Colon (tissue), 2 donors: ENCODE results near the gene AGBL1.
"Not testable (repeated sequence)": the region's sequence is repeated elsewhere in the genome, so short reads cannot be mapped to it uniquely, and the experiment has no call there.

Source experiments
- FAIRE-seq: peaks from 2 replicates; lab custom pipeline; 2012; peaks lifted over from hg19 to GRCh38; lab: Jason Lieb, UNC
- donor health status: control.
- donor health status: control.

Gene AGBL1

DNA sequence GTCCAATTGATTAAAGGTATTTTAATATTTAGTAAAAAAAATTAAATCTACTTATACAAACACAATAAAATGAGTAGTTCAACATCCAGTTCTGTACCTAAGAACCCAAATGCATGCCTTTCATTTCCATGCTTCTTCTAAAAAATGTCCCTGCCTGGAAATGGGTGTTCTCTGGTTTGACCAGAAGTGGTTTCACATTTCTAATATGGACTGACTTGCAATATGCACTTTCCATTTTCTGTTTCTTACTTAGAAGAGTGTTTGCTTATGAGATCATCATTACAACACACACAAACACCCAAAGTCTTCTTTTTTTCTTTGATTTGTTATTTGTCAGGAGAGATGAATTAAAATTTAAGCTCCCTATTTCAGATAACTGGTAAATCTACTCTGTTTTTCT, 879.6 kb downstream of the AGBL1 start:
- no peak for FAIRE-seq

DNA sequence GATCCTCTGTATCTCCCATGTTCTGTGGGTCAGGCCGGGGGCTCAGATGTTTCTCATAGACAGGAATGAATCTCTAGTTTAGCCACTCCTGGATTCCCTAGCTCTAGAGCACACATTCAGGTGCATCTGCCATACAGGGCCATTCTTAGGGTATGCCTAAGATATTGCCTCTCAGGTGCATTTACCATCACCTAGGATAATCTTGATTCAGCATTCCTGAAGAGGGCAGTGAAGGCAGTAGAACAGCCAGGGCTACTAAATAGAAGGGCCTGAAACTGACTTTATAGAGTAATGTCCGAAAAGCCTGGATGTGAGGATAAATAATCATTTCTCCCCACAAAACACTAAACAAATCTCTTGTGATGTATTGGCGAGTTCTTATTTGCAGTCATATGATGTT, 882.0 kb downstream of the AGBL1 start:
- no peak for FAIRE-seq

DNA sequence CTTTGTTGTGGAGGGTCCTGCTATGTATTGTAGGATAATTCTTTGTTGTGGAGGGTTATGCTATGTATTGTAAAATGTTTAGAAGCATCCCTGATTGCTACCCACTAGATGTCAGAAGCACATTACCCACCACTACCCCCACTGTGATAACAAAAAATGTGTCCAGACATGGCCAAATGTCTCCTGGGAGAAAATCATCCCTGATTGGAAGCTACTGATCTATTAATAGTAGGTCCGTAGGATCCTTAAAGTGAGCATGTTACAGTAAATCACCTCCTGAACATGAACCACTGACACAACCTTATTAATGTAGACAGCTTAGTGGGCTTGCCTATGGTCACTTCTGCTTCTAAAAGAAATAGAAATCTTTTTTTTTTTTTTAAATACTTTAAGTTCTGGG, 884.6 kb downstream of the AGBL1 start:
- no peak for FAIRE-seq

DNA sequence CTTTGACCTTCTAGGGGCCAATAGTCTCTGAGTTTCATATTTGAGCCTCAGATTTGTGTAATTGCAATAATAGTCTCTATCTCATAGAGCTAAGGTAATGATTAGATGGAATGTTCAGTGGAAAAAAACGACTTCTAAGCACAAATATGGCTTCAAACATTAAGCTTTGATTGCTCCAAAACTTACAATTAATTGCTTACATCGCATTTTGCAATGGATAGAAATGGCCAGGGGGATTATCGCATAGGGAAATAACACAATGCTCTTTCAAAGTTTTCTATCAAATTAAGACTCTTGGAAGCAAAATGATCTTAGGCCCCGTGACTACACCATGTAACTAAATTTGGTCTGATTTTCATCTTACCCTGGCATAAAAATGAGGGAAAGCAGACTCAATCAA, 888.6 kb downstream of the AGBL1 start:
- no peak for FAIRE-seq

DNA sequence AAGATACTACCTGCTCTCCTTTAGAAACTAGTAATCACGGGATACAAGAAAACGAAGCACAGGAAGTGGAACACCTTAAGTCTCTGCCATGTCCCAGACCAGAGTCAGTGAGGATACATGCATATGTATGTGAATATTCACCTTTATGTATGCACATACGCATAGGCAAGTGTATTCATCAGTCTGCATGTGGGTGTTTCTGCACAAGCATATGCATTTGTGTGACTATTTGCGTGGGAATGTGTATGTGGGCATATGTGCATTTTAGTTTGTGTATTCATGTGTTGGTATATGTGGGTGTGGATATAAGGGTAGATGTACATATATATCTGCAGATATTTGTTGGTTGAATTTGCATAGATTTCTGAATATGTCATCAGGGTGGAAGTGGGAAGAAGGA, 889.7 kb downstream of the AGBL1 start:
- no peak for FAIRE-seq

DNA sequence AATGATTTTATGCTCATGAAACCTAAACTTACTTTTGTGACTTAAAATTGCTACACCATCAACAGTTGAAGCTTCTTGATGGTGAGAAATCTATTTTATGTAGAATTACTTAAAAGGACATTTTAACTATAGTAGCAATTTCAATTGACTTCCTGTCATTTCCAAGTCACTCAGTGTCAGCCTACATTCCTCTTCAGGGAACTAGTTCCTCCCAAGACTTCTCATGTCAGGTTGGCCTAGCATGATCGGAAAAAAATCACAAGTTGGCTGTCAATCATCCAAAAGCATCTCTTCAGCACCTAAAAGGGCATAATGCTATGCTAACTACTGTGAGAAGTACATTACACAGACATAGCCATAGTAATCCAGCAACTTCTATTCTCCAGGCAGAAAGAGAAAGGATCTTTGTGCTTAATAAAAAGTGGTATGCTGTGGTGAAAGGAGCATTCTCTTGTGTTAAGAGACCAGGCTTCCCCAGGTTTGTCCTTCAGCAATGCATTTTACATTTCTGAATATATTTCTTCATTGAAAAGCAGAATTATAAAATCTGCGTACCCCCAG, 893.7 kb downstream of the AGBL1 start:
- no peak for FAIRE-seq

DNA sequence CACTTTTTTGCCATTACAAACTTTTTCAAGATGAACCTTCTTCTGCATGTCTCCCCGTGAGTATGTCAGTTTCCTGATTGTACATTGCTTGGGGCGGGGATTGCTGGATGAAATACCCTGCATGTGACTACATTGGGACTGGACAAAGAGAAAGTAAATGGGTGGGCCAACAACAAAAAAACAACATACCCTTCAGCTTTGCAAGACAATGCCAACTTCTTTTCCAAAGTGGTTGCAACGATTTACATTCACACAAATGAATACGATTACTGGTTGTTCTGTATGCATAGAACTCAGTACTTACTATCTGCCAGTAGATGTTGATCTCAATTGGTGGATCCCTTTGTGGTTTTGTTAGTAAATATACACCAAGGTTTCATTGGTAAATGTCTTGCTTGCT, 908.4 kb downstream of the AGBL1 start:
- no peak for FAIRE-seq

DNA sequence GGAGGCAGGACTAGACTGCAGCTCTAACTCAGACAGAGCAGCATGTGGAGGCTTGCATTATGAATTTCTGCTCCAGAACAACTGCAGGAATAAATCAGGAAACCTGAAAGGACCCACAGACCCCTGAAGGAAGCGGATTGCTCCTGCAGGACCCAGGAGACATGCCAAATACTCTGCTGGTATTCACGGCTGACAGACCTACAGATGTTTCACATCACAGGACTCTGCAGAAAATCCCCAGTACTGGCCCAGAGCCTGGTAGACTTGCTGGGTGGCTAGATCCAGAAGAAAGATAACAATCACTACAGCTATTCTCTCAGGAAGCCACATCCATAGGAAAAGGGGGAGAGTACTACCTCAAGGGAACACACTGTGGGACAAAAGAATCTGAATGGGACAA, 942.1 kb downstream of the AGBL1 start:
- no peak for FAIRE-seq

DNA sequence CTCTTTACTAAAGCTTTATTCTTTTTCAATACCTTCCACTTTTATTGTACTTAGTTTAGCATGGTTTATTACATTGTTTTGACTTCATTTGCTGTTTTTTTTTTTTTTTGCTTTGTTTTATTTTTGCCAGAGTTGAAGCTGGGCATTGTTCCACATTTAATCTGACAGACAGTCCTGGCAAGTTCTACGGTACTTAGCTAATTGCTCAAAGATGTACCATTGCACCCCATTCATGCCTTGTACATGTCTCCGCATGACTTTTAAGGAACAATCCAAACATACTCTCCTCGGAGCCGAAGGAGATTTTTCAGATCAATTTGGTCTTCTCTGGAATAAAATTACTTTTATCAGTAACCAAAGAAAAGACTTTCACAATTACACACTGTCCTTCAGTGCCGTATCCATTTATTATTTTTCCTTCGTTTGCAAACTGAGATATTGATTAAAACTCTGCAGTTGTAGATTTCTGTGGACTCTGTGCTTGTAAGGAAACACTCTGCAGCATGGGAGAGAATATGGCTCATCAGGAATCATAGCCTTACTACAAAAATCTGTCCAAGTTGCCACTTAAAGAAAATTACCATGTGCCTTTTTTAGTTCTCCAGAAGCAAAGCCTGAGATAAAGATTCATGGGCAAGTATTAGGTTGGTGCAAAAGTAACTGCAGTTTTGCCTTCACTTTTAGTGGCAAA, 952.0 kb downstream of the AGBL1 start:
- no peak for FAIRE-seq

DNA sequence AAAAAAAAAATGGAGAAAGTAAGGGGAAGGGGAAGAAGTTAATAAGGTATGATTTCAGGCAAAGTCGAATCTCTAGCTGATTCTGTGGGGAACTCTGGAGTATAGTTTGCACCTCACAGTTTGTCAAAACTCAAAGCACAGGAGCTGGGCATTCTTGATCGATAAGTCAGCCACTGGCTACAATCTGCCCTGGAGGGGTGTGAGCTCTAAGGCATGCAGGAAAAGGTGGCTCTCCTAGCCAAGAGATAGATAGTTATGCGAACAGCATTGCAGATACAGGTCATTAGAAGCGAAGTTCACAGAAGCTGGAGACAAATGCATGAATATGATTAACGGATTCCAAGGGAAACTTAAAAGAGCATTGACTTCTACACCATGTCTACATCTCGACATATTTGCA, 952.6 kb downstream of the AGBL1 start:
- no peak for FAIRE-seq

DNA sequence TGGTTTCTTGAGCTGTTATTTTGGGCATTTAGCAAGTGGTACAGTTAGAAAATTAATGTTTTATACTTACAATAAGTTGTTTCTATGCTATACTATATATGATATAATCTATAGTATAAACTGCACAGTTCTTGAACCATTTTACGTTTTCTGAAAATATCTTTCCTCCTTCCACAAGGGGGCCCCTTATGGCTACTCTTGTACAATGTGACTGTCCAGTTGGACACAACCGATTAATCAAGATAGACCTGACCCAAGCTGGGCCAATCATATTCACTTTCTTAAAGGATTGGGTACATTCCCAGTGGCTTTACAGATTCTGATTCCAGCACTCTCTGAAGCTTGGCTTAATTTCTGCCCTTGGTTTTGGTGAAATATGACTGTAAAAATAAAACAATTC, 953.4 kb downstream of the AGBL1 start:
- no peak for FAIRE-seq

DNA sequence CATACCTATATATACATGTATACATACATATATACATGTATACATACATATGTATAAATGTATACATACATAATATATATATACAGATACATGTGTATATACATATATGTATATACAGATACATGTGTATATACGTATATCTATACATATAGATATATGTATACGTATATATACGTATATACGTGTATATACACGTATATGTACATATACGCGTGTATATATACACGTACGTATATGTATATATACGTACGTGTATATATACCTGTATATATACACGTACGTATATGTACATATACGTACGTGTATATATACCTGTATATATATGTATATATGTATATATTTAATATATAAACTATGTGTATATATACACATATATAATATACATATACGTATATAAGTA, 955.2 kb downstream of the AGBL1 start:
- FAIRE-seq, result peak; percentile 79

DNA sequence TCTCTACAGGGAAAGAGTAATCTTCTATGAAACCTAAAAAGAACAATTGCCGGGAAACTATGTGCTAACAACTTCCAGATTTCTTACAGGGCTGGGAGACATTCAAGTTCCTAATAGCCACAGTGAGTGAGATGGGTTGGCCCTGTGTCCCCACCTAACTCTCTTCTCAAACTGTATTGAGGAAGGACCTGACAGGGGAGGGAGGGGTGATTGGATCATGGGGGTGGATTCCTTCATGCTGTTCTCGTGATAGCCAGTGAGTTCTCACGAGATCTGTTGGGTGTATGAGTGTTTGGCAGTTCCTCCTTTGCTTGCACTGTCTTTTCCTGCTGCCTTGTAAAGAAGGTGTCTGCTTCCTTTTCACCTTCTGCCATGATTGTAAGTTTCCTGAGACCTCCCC, 958.7 kb downstream of the AGBL1 start:
- FAIRE-seq, result no peak

DNA sequence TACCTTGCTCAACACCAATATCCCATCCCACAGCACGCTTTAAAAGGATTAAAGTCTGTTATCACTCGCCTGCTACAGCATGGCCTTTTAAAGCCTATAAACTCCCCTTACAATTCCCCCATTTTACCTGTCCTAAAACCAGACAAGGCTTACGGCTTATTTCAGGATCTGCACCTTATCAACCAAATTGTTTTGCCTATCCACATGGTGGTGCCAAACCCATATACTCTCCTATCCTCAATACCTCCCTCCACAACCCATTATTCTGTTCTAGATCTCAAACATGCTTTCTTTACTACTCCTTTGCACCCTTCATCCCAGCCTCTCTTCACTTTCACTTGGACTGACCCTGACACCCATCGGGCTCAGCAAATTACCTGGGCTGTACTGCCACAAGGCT, 962.9 kb downstream of the AGBL1 start:
- FAIRE-seq, result not testable (repeated sequence)

DNA sequence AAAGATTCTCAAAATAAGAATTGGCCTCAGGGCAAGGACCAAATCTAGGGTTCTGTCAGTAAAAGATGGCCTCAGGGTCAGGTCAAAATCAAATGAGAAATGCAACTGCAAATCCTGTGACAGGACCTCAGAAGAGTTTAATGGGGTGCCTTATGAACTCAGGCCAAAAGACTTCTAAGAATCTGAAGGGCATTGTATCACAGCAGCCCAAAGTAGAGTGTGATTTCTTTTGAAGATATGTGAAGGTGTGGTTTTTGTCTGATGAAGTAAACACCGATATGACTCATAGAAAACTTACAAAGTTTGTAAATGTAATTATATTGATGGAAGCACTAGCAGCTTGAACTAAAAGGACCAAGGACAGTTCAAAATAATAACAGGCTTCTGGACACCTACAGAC, 966.1 kb downstream of the AGBL1 start:
- no peak for FAIRE-seq

DNA sequence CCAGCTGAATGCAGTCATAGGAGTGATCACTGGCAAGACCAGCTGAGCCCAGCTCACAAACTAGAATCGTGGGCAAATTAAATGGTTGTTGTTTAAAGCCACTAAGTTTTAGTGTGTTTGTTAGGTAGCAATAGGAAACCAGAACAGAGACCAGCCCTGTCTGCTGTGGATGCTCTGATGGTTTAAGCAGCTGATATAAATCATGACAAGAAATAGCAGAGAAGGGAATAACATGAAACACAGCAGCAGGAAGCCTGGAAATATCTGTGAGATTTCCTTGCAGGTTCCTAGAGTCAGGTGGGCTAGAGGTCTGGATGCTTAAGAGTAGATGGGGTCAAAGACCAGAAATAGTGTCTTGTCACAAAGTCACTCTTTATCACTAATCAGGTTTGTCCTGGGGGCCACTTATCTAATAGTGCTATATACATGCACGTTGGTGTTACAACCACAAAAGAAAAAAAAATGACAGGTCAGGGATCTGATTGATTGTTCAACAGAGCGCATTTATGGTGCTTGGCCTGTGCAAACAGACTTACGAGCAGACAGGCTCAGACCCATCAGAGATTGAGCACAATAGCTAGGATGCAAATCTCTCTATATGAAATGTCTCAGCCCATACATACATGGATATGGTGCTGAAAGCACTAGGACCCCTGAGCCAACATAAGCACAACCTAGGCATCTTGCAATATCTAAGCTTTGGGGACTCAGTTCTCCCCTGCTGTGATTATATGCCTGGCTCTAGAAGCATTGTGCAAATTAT, 967.7 kb downstream of the AGBL1 start:
- no peak for FAIRE-seq
